ENCODE data around the gene PODNL1.
"Not testable (repeated sequence)": the region's sequence is repeated elsewhere in the genome, so short reads cannot be mapped to it uniquely, and the experiment has no call there.

PODNL1 gene

GRCh38 chr19:13923194-13923987 lies 14.8 kb downstream of the PODNL1 start:
- H3K36me3 ChIP-seq (ENCODE audit: control insufficient read depth in 2 of 2, insufficient read depth in 1 of 2, low read length in 2 of 2), result peaks cover 38 to 85% of the 10 kb centered on the region in 2 experiments
- H3K4me3 ChIP-seq (ENCODE audit: low read depth, low read length), result no peak overlapping the region
- H3K27ac ChIP-seq (ENCODE audit: extremely low read depth, low read depth, low read length), result no peak overlapping the region
- ChIA-PET POLR2A (interaction anchor here (0.5 to 0.6 kb wide), 2 partner anchors 24 to 62 kb away, joined by 3 read pairs; no protein-coding TSS in a partner anchor), CTCF (interaction anchor here (1.2 kb wide), 1 partner anchor 44 kb away, joined by 3 read pairs; no protein-coding TSS in a partner anchor)
- peak; percentile 81 for TF ChIP-seq ZNF623 (tag by site-specific recombination; IDR thresholded peaks at IDR 0.05)
- TF ChIP-seq ZBTB20 (tag by site-specific recombination; IDR thresholded peaks at IDR 0.05), result no peak
- no peaks in the 10 kb centered on the region for H3K9me3 ChIP-seq (ENCODE audit: control insufficient read depth, insufficient read depth, low read depth, low read length)
- no peaks in the 10 kb centered on the region for H3K4me1 ChIP-seq (ENCODE audit: control insufficient read depth, insufficient read depth, low read length)

GRCh38 chr19:13922118-13922517 lies 16.1 kb downstream of the PODNL1 start:
- H3K9me3 ChIP-seq (ENCODE audit: control insufficient read depth, insufficient read depth, low read depth, low read length); H3K27ac ChIP-seq (ENCODE audit: extremely low read depth, low read depth, low read length); H3K4me3 ChIP-seq (ENCODE audit: low read depth, low read length); CTCF ChIA-PET; H3K4me1 ChIP-seq (ENCODE audit: control insufficient read depth, insufficient read depth, low read length): not testable (repeated sequence)
- POLR2A ChIA-PET, result interaction anchor here (1.7 kb wide), 1 partner anchor 9 kb away, joined by 7 read pairs; no protein-coding TSS in a partner anchor
- TF ChIP-seq ZNF280D (tag by site-specific recombination; IDR thresholded peaks at IDR 0.05) (peak; percentile 37; the same call in 1 of the 2 replicates), ZNF121 (tag by site-specific recombination; IDR thresholded peaks at IDR 0.05) (peak; percentile 84), ZNF623 (tag by site-specific recombination; IDR thresholded peaks at IDR 0.05) (peak; percentile 99)
- H3K36me3 ChIP-seq (ENCODE audit: control insufficient read depth in 2 of 2, insufficient read depth in 1 of 2, low read length in 2 of 2), result peaks cover 46 to 84% of the 10 kb centered on the region in 2 experiments

GRCh38 chr19:13920940-13921747 lies 17.1 kb downstream of the PODNL1 start:
- POLR2A ChIA-PET, result interaction anchor here (1.1 to 1.7 kb wide), 2 partner anchors 10 to 85 kb away, joined by 6 to 7 read pairs; partner anchors contain the start of gene RFX1
- Histone ChIP-seq H3K4me3 (ENCODE audit: low read depth, low read length) (no peak overlapping the region), H3K27ac (ENCODE audit: extremely low read depth, low read depth, low read length) (no peak overlapping the region), H3K9me3 (ENCODE audit: control insufficient read depth, insufficient read depth, low read depth, low read length) (no peaks in the 10 kb centered on the region), H3K36me3 (ENCODE audit: control insufficient read depth in 2 of 2, insufficient read depth in 1 of 2, low read length in 2 of 2) (peaks cover 52 to 83% of the 10 kb centered on the region in 2 experiments), H3K4me1 (ENCODE audit: control insufficient read depth, insufficient read depth, low read length) (no peaks in the 10 kb centered on the region)
- CTCF ChIA-PET, result interaction anchor here (1.2 kb wide), 1 partner anchor 10 kb away, joined by 4 read pairs; no protein-coding TSS in a partner anchor
- TF ChIP-seq ZNF76 (tag by site-specific recombination; IDR thresholded peaks at IDR 0.05; ENCODE audit: borderline replicate concordance, low read depth) (peak; percentile 30; the same call in 1 of the 2 replicates), YY1 (tag by site-specific recombination; IDR thresholded peaks at IDR 0.05) (peak; percentile 33; the same call in 1 of the 2 replicates), SETDB1 (IDR thresholded peaks at IDR 0.05; ENCODE audit: insufficient read length, low read length) (peak; percentile 68), ZNF16 (tag by site-specific recombination; IDR thresholded peaks at IDR 0.05; ENCODE audit: low read depth) (no peak), ATF2 (tag by site-specific recombination; IDR thresholded peaks at IDR 0.05; ENCODE audit: low read depth) (peak; percentile 76), ZNF791 (tag by site-specific recombination; IDR thresholded peaks at IDR 0.05) (no peak), ZNF785 (tag by site-specific recombination; IDR thresholded peaks at IDR 0.05) (no peak), TRIM28 (IDR thresholded peaks at IDR 0.05; ENCODE audit: borderline replicate concordance, low read length) (peak; percentile 51; the same call in 1 of the 2 replicates), GFI1B (tag by site-specific recombination; IDR thresholded peaks at IDR 0.05) (no peak), SP2 (tag by site-specific recombination; IDR thresholded peaks at IDR 0.05) (peak; percentile 56), ZNF280C (tag by site-specific recombination; IDR thresholded peaks at IDR 0.05) (no peak), RBAK (tag by site-specific recombination; IDR thresholded peaks at IDR 0.05) (peak; percentile 69; the same call in 1 of the 2 replicates), KLF8 (tag by site-specific recombination; IDR thresholded peaks at IDR 0.05) (0 out of 2 replicates have a peak, but pooled peaks have one; percentile 16), ZNF280D (tag by site-specific recombination; IDR thresholded peaks at IDR 0.05) (peak; percentile 73; the same call in 1 of the 2 replicates)

All from HEK293 (cell line).